Measurements from ENCODE around the gene PHACTR1. TPM values are rescaled to one million over a fixed set of nuclear protein-coding genes. Genes with fewer than 3 reads are reported as not detected.

The PHACTR1 gene
- total and polyA plus RNA-seq, 9 of the 15 experiments (the other 6 are each of a cell fraction or from before 2014, with no cell fraction given) = 11.5 to 32.6 (median 22.0) TPM

- TF ChIP-seq FOXO4 (CRISPR knock-in tag; IDR thresholded peaks at IDR 0.05) (no peak), FOS (IDR thresholded peaks at IDR 0.05; ENCODE audit: extremely low read depth, insufficient read length) (peak; percentile 41), ZNF124 (CRISPR knock-in tag; IDR thresholded peaks at IDR 0.05) (no peak), KDM4B (IDR thresholded peaks at IDR 0.05; ENCODE audit: borderline replicate concordance in 2 of 2, low read depth in 1 of 2) (no peak), PML (IDR thresholded peaks at IDR 0.05; ENCODE audit: low read length) (no peak), ZFX (CRISPR knock-in tag; IDR thresholded peaks at IDR 0.05) (no peak), MCM7 (IDR thresholded peaks at IDR 0.05) (no peak), PTBP1 (IDR thresholded peaks at IDR 0.05; ENCODE audit: low read depth, low read length) (no peak), RNF2 (IDR thresholded peaks at IDR 0.05) (no peak), ZNF75A (CRISPR knock-in tag; IDR thresholded peaks at IDR 0.05) (no peak), TRIM28 (IDR thresholded peaks at IDR 0.05) (no peak), TEAD1 (CRISPR knock-in tag; IDR thresholded peaks at IDR 0.05) (peak; percentile 53 to 59; a peak in 2 of 4 replicates), LCOR (CRISPR knock-in tag; IDR thresholded peaks at IDR 0.05) (peak; percentile 16; the same call in 1 of the 2 replicates), ZNF57 (CRISPR knock-in tag; IDR thresholded peaks at IDR 0.05) (no peak), SRSF3 (IDR thresholded peaks at IDR 0.05; ENCODE audit: insufficient read depth, low read length) (no peak), PBX2 (CRISPR knock-in tag; IDR thresholded peaks at IDR 0.05; ENCODE audit: low read depth) (0 out of 2 replicates have a peak, but pooled peaks have one; percentile 13), PBX2 (tag; conservative IDR thresholded peaks at IDR 0.05; ENCODE audit: low read depth) (peak; percentile 81), ETV1 (tag; conservative IDR thresholded peaks at IDR 0.05; ENCODE audit: low read depth) (peak; percentile 75), ZNF766 (CRISPR knock-in tag; conservative IDR thresholded peaks at IDR 0.05) (no peak; the same call in 1 of the 2 replicates), HDAC6 (IDR thresholded peaks at IDR 0.05; ENCODE audit: low read depth, low read length) (no peak)
Measured at GRCh38 chr6:13302751-13303667, 586.4 kb downstream of the PHACTR1 start (continued).
